ENCODE results near the gene TASP1. TPM values are rescaled to one million over a fixed set of nuclear protein-coding genes. Genes with fewer than 3 reads are reported as not detected.
"Not testable (repeated sequence)": the region's sequence is repeated elsewhere in the genome, so short reads cannot be mapped to it uniquely, and the experiment has no call there.

TASP1 gene
- total RNA-seq, 4 donors from 2014 or later: 11.6 to 15.7 (median 13.0) TPM

- peaks cover 9 to 17% (median 15%) of the 10 kb centered on the region in 4 donors for H3K4me1 ChIP-seq
- intact Hi-C loops (cut with DNase I): no loop called here
- WGBS: 80% methylated on average over 5 of the region's 5 CpGs
- no peak overlapping the region for H3K27ac ChIP-seq (replicated peaks in 1 of 4)
- TF ChIP-seq POLR2AphosphoS5 (IDR thresholded peaks at IDR 0.05): no peak
- H3K27me3 ChIP-seq: no peaks in the 10 kb centered on the region
- DNase-seq (ENCODE audit: extremely low spot score): no peak
- no peaks in the 10 kb centered on the region for H3K9me3 ChIP-seq
- H3K4me3 ChIP-seq: no peak overlapping the region
- H3K36me3 ChIP-seq: peaks cover 1 to 15% (median 8%) of the 10 kb centered on the region in 4 donors
These were observed 152.0 kb downstream of the TASP1 start for GRCh38 chr20:13486694-13487093.

GRCh38 chr20:13485576-13485975 lies 153.2 kb downstream of the TASP1 start:
- Histone ChIP-seq H3K9me3 (no peaks in the 10 kb centered on the region), H3K27ac (replicated peaks in 1 of 4) (no peak overlapping the region), H3K4me3 (no peak overlapping the region), H3K36me3 (peaks cover 3 to 24% (median 12%) of the 10 kb centered on the region in 4 donors), H3K27me3 (no peaks in the 10 kb centered on the region), H3K4me1 (peaks cover 0 to 6% (median 4%) of the 10 kb centered on the region in 4 donors)
- intact Hi-C loops (cut with DNase I): no loop called here
- no peak for TF ChIP-seq EP300 (IDR thresholded peaks at IDR 0.05)
- TF ChIP-seq, protein P1, sequence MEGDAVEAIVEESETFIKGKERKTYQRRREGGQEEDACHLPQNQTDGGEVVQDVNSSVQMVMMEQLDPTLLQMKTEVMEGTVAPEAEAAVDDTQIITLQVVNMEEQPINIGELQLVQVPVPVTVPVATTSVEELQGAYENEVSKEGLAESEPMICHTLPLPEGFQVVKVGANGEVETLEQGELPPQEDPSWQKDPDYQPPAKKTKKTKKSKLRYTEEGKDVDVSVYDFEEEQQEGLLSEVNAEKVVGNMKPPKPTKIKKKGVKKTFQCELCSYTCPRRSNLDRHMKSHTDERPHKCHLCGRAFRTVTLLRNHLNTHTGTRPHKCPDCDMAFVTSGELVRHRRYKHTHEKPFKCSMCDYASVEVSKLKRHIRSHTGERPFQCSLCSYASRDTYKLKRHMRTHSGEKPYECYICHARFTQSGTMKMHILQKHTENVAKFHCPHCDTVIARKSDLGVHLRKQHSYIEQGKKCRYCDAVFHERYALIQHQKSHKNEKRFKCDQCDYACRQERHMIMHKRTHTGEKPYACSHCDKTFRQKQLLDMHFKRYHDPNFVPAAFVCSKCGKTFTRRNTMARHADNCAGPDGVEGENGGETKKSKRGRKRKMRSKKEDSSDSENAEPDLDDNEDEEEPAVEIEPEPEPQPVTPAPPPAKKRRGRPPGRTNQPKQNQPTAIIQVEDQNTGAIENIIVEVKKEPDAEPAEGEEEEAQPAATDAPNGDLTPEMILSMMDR (IDR thresholded peaks at IDR 0.05): no peak
- TF ChIP-seq POLR2AphosphoS5 (IDR thresholded peaks at IDR 0.05): no peak
- no peak for TF ChIP-seq POLR2A (IDR thresholded peaks at IDR 0.05; ENCODE audit: low read depth)
- DNase-seq (ENCODE audit: extremely low spot score): no peak
- 76% methylated on average over 3 of the region's 3 CpGs for WGBS

GRCh38 chr20:13485019-13485418 lies 153.7 kb downstream of the TASP1 start:
- WGBS: 93% methylated on average over 1 of the region's 1 CpG
- H3K4me3 ChIP-seq: not testable (repeated sequence)

GRCh38 chr20:13483472-13483871 lies 155.3 kb downstream of the TASP1 start:
- peaks cover 3 to 24% (median 12%) of the 10 kb centered on the region in 4 donors for H3K36me3 ChIP-seq
- 100% methylated on average over 1 of the region's 1 CpG for WGBS
- H3K4me3 ChIP-seq; DNase-seq (ENCODE audit: extremely low spot score); H3K27me3 ChIP-seq; intact Hi-C loops (cut with DNase I); H3K27ac ChIP-seq (replicated peaks in 1 of 4); H3K9me3 ChIP-seq; H3K4me1 ChIP-seq: not testable (repeated sequence)

More at GRCh38 chr20:13485019-13485418, 153.7 kb downstream of the TASP1 start:
- H3K27me3 ChIP-seq; H3K4me1 ChIP-seq; H3K27ac ChIP-seq (replicated peaks in 1 of 4); H3K9me3 ChIP-seq; intact Hi-C loops (cut with DNase I); DNase-seq (ENCODE audit: extremely low spot score): not testable (repeated sequence)
- peaks cover 3 to 24% (median 12%) of the 10 kb centered on the region in 4 donors for H3K36me3 ChIP-seq

DNA sequence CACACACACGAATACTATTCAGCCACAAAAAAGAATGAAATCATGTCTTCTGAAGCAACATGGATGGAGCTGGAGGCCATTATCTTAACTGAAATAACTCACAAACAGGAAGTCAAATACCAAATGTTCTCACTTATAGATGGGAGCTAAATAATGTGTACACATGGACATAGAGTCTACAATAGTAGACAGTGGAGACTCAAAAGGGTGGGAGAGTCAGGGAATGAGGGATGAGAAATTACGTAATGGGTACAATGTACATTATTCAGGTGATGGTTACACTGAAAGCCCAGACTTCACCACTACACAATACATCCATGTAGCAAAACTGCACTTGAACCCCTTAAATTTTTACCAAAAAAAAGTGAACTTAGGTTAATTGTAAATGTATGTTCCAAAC lies 160.4 kb downstream of the TASP1 start:
- intact Hi-C loops (cut with DNase I): no loop called here
- Histone ChIP-seq H3K4me3 (no peak overlapping the region), H3K4me1 (no peaks in the 10 kb centered on the region), H3K36me3 (peaks cover 3 to 24% (median 12%) of the 10 kb centered on the region in 4 donors), H3K9me3 (no peaks in the 10 kb centered on the region), H3K27me3 (no peaks in the 10 kb centered on the region), H3K27ac (replicated peaks in 1 of 4) (no peak overlapping the region)
- TF ChIP-seq POLR2AphosphoS5 (IDR thresholded peaks at IDR 0.05): no peak
- no peak for TF ChIP-seq POLR2A (IDR thresholded peaks at IDR 0.05; ENCODE audit: low read depth)
- TF ChIP-seq, protein P1 (IDR thresholded peaks at IDR 0.05): no peak
- no peak for TF ChIP-seq EP300 (IDR thresholded peaks at IDR 0.05)
- 69% methylated on average over 2 of the region's 2 CpGs for WGBS
- no peak for DNase-seq (ENCODE audit: extremely low spot score)

DNA sequence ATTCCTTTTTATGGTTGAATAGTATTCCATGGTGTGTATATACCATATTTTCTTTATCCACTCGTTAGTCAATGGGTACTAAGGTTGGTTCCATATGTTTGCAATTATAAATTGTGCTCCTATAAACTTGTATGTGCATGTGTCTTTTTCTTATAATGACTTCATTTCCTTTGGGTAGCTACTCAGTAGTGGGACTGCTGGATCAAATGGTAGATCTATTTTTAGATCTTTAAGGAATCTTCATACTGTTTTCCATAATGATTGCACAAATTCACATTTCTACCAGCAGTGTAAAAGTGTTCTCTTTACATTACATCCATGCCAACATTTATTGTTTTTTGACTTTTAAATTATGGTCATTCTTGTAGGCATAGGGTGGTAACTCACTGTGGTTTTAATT lies 164.3 kb downstream of the TASP1 start:
- Histone ChIP-seq H3K9me3 (no peaks in the 10 kb centered on the region), H3K27ac (replicated peaks in 1 of 4) (no peak overlapping the region), H3K4me3 (no peak overlapping the region), H3K27me3 (no peaks in the 10 kb centered on the region), H3K4me1 (no peaks in the 10 kb centered on the region), H3K36me3 (no peaks in the 10 kb centered on the region)
- DNase-seq (ENCODE audit: extremely low spot score): no peak
- intact Hi-C loops (cut with DNase I): no loop called here
- 94% methylated on average over 1 of the region's 1 CpG for WGBS
- TF ChIP-seq POLR2A (IDR thresholded peaks at IDR 0.05; ENCODE audit: low read depth) (no peak), POLR2AphosphoS5 (IDR thresholded peaks at IDR 0.05) (no peak), EP300 (IDR thresholded peaks at IDR 0.05) (no peak)
- TF ChIP-seq, protein P1 (IDR thresholded peaks at IDR 0.05): no peak

Data from esophagus muscularis mucosa (tissue), 4 donors.